Activated CD4-positive, alpha-beta T cell treated with anti-CD3 and anti-CD28 coated beads, Interleukin-2, amount 10 ng/mL, durations not matched to agents 7 days and 5 days (primary cell): Measurements from ENCODE around the gene PTPRD. TPM values are rescaled to one million over a fixed set of nuclear protein-coding genes. Genes with fewer than 3 reads are reported as not detected.
A peak's percentile ranks its signal among the peaks of the same experiment; 100 is the strongest.

ENCODE experiments used
- CTCF ChIA-PET: fragments of 350-600 bp; sonication (Branson Sonifier 250); formaldehyde crosslinking; loops from one replicate; lab custom pipeline; 2021; ENCODE audit warnings: antibody characterized with exemption; lab: Charles Lee
- POLR2A ChIA-PET: fragments of 350-600 bp; sonication (Branson Sonifier 250); formaldehyde crosslinking; loops from one replicate; lab custom pipeline; 2021; ENCODE audit warnings: antibody characterized with exemption; lab: Charles Lee
- DNase-seq: peaks from one replicate; pipeline ENCODE4 v3.0.0-alpha.2; 2020
- H3K27ac Mint-ChIP-seq: one replicate; pipeline ENCODE4 v1.8.0; 2021; ENCODE audit warnings: mild to moderate bottlenecking, moderate library complexity, mixed read lengths
- H3K27me3 Mint-ChIP-seq: one replicate; pipeline ENCODE4 v1.8.0; 2021; ENCODE audit warnings: mixed read lengths
- H3K36me3 Mint-ChIP-seq: one replicate; pipeline ENCODE4 v1.8.0; 2021; ENCODE audit warnings: low read depth, mixed read lengths
- H3K4me1 Mint-ChIP-seq: one replicate; pipeline ENCODE4 v1.8.0; 2021; ENCODE audit warnings: mixed read lengths
- H3K4me3 Mint-ChIP-seq: one replicate; pipeline ENCODE4 v1.8.0; 2021; ENCODE audit warnings: mild to moderate bottlenecking, moderate library complexity, mixed read lengths
- H3K9me3 Mint-ChIP-seq: one replicate; pipeline ENCODE4 v1.8.0; 2021; ENCODE audit warnings: mixed read lengths
- total RNA-seq, 2 experiments: library from RNA; stranded (reverse); gene quantifications; one replicate each; pipeline ENCODE4 v1.2.3, GENCODE V29; 2021

PTPRD gene
- total RNA-seq, 2 experiments from 2014 or later: not detected

DNA sequence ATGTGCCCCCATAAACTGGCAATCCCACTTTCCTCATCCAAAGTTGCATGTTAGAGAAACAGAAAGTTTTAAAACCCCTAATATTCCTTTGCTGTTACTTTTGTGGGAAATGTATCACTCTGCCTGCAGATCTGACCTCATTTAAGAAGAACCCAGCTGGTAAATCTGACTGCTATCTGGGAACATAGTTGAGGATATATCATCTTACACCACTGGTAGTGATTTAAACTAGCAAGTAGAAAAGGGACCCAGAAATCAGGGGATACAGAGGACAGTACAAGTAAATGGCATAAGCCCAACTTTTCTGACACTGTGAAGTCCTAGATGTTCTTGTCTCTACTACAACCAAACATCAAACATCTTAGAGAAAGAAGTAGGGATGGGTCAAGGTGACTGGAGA is 1752.7 kb downstream of the PTPRD start:
- Mint-ChIP-seq H3K27me3 (peaks cover 46% of the 10 kb centered on the region), H3K36me3 (no peaks in the 10 kb centered on the region), H3K27ac (no peak overlapping the region), H3K9me3 (no peaks in the 10 kb centered on the region), H3K4me1 (no peaks in the 10 kb centered on the region), H3K4me3 (no peak overlapping the region)
- POLR2A ChIA-PET: no interaction called here
- DNase-seq: no peak
- CTCF ChIA-PET: no interaction called here

GRCh38 chr9:8859416-8859815 is 1753.4 kb downstream of the PTPRD start:
- H3K27ac Mint-ChIP-seq: no peak overlapping the region
- peaks cover 51% of the 10 kb centered on the region for H3K27me3 Mint-ChIP-seq
- CTCF ChIA-PET: no interaction called here
- no peaks in the 10 kb centered on the region for H3K4me1 Mint-ChIP-seq
- no peak for DNase-seq
- H3K4me3 Mint-ChIP-seq: no peak overlapping the region
- no peaks in the 10 kb centered on the region for H3K36me3 Mint-ChIP-seq
- POLR2A ChIA-PET: no interaction called here
- no peaks in the 10 kb centered on the region for H3K9me3 Mint-ChIP-seq

GRCh38 chr9:8858596-8859161 is 1754.1 kb downstream of the PTPRD start:
- no peaks in the 10 kb centered on the region for H3K4me1 Mint-ChIP-seq
- ChIA-PET CTCF (no interaction called here), POLR2A (no interaction called here)
- peaks cover 51% of the 10 kb centered on the region for H3K27me3 Mint-ChIP-seq
- no peak for DNase-seq
- H3K9me3 Mint-ChIP-seq: no peaks in the 10 kb centered on the region
- no peaks in the 10 kb centered on the region for H3K36me3 Mint-ChIP-seq
- no peak overlapping the region for H3K4me3 Mint-ChIP-seq
- no peak overlapping the region for H3K27ac Mint-ChIP-seq

- H3K4me1 Mint-ChIP-seq: no peaks in the 10 kb centered on the region
- DNase-seq: peak; percentile 19
- peak overlapping the region; percentile 49 for H3K4me3 Mint-ChIP-seq
- H3K9me3 Mint-ChIP-seq: no peaks in the 10 kb centered on the region
- H3K36me3 Mint-ChIP-seq: no peaks in the 10 kb centered on the region
- peaks cover 53% of the 10 kb centered on the region for H3K27me3 Mint-ChIP-seq
- ChIA-PET POLR2A (no interaction called here), CTCF (no interaction called here)
- no peak overlapping the region for H3K27ac Mint-ChIP-seq
Observed at GRCh38 chr9:8857926-8858595, 1754.7 kb downstream of the PTPRD start.

DNA sequence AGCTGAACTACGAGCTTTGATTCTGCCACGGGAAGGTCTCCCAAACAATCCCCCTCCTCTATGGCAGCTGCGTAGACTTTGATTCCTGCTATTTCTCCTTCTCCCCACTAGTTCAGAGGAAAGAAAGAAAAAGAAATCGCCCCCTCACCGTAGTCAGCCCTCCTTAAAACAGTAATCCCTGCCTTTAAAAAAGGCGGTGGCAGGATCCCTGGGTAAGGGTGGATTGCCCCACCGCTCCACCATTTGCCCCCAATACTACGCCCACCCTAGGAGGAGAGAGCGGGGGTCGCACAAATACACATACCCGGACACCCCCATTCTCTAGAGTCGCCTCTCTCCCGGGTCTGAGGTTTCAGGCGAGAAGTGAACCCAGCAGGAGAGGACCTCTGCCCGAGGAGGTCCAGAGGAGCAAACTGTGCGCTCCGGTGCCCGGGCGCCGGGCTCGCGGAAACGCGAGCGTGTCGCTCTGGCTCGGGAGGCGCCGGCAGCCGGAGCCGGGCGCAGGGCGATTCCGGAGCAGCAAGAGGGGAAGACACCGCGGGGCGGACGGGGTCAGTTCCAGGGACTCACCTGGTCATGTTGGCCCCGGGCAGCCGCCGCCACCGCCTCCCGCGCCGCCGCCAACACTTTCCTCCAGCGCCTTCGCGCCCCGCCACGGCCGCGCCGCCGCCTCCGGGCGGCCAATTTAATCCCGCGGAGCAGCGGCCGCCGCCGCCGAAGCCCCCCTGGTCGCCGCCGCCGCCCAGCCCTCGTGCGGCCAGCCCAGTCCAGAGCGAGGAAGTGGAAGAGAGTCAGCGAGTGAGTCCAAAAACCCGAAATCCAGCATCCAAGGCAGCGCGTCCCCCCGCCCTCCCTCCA is 1755.5 kb downstream of the PTPRD start:
- Mint-ChIP-seq H3K4me3 (peak overlapping the region; percentile 43), H3K9me3 (no peaks in the 10 kb centered on the region), H3K4me1 (no peaks in the 10 kb centered on the region), H3K36me3 (no peaks in the 10 kb centered on the region), H3K27ac (no peak overlapping the region), H3K27me3 (peaks cover 53% of the 10 kb centered on the region)
- DNase-seq: no peak
- POLR2A ChIA-PET: no interaction called here
- CTCF ChIA-PET: no interaction called here

DNA sequence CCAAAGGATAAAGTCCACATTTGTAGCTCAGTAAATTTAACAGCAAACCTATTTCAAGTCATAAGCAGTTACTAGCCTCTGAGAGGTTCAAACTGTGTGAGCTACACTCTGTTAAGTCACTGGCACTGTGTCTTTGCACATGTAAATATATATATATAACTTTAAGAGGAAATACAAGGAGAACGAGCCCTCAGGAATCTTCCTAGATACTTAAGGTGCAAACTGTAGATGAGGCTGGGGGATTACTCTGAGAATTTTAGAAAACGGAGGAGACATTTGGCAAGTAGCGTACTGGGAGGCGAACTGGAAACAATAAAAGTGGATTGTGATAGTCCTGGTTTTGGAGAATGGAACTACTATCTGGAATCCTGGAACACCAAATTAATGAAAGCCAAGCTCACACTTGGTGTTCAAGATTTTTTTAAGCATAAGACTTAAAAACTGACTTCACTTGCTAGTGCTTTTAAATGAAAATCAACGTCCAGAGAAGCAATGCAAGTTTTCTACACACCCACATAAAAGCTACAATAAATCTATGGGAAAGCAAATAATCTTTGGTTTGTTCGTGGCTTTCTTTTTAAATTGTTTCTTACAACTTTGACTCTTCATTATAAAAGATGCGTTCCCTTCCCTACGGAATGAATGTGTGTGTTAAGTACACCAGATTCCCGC is 1756.3 kb downstream of the PTPRD start:
- DNase-seq: no peak
- POLR2A ChIA-PET: no interaction called here
- H3K36me3 Mint-ChIP-seq: no peaks in the 10 kb centered on the region
- H3K4me3 Mint-ChIP-seq: peak overlapping the region; percentile 43
- H3K27me3 Mint-ChIP-seq: peaks cover 56% of the 10 kb centered on the region
- no peaks in the 10 kb centered on the region for H3K9me3 Mint-ChIP-seq
- CTCF ChIA-PET: no interaction called here
- no peaks in the 10 kb centered on the region for H3K4me1 Mint-ChIP-seq
- H3K27ac Mint-ChIP-seq: no peak overlapping the region

- no peaks in the 10 kb centered on the region for H3K36me3 Mint-ChIP-seq
- POLR2A ChIA-PET: no interaction called here
Observed at GRCh38 chr9:8855046-8855445, 1757.8 kb downstream of the PTPRD start.

DNA sequence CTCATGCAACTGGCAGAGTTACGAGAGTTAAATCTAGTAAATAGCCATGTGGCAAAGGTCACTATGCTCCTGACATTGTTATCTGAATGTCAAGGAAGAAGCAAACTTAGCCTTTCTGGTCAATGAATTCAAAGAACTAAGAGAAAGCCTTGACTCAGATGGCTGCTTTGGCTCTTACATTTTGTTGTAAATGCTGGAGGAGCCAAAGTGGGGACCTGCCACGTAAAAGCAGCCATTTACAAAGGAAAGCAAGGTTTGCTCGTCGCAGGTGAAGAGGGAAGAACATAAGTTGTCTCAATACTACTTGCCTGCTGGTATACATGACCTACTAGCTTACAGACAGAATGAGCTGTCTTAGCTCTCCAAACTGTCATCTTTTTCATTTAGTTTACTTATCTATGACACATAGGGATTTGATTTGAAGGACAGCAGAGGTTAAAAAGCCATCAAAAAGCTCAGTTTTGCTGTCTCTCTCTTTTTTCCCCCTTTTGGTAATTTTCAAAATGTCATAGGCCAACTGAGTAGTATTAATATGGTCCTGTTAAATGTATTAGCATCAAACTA is 1760.4 kb downstream of the PTPRD start:
- H3K4me1 Mint-ChIP-seq: no peaks in the 10 kb centered on the region
- H3K27ac Mint-ChIP-seq: no peak overlapping the region
- peaks cover 28% of the 10 kb centered on the region for H3K27me3 Mint-ChIP-seq
- H3K4me3 Mint-ChIP-seq: no peak overlapping the region
- H3K9me3 Mint-ChIP-seq: no peaks in the 10 kb centered on the region
- no peak for DNase-seq
- CTCF ChIA-PET: no interaction called here
- H3K36me3 Mint-ChIP-seq: no peaks in the 10 kb centered on the region
- POLR2A ChIA-PET: no interaction called here

More at GRCh38 chr9:8855046-8855445, 1757.8 kb downstream of the PTPRD start:
- Mint-ChIP-seq H3K27me3 (peaks cover 51% of the 10 kb centered on the region), H3K9me3 (no peaks in the 10 kb centered on the region), H3K4me1 (no peaks in the 10 kb centered on the region), H3K4me3 (no peak overlapping the region), H3K27ac (no peak overlapping the region)
- CTCF ChIA-PET: no interaction called here
- DNase-seq: no peak

DNA sequence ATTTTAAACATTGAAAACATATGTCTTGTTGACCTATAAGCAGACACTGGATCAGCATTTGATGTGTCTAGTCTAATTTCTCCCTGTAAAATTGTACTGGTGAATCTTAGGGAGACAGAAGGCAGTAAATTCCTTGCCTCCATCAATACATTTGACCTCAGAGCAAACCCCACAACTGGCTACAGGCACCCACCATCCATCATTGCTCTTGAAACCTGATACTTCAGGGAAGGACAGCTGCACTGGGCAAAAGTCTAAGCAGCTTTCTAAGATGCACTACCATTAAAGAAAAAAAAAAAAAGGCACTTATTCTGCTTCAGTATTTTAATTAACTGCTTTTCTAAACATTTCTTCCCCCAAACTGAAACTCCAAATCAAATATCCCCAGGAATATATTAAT is 1761.9 kb downstream of the PTPRD start:
- Mint-ChIP-seq H3K4me1 (no peaks in the 10 kb centered on the region), H3K27me3 (peaks cover 16% of the 10 kb centered on the region), H3K9me3 (no peaks in the 10 kb centered on the region), H3K4me3 (no peak overlapping the region), H3K36me3 (no peaks in the 10 kb centered on the region), H3K27ac (no peak overlapping the region)
- CTCF ChIA-PET: interaction anchor here (0.7 kb wide), 1 partner anchor 1946 kb away, joined by 3 read pairs; no protein-coding TSS in a partner anchor
- POLR2A ChIA-PET: no interaction called here
- DNase-seq: no peak

GRCh38 chr9:8845808-8846207 is 1767.0 kb downstream of the PTPRD start:
- no peak overlapping the region for H3K27ac Mint-ChIP-seq
- no peaks in the 10 kb centered on the region for H3K36me3 Mint-ChIP-seq
- ChIA-PET POLR2A (no interaction called here), CTCF (no interaction called here)
- no peak overlapping the region for H3K4me3 Mint-ChIP-seq
- H3K9me3 Mint-ChIP-seq: no peaks in the 10 kb centered on the region
- no peaks in the 10 kb centered on the region for H3K27me3 Mint-ChIP-seq
- H3K4me1 Mint-ChIP-seq: no peaks in the 10 kb centered on the region
- no peak for DNase-seq

DNA sequence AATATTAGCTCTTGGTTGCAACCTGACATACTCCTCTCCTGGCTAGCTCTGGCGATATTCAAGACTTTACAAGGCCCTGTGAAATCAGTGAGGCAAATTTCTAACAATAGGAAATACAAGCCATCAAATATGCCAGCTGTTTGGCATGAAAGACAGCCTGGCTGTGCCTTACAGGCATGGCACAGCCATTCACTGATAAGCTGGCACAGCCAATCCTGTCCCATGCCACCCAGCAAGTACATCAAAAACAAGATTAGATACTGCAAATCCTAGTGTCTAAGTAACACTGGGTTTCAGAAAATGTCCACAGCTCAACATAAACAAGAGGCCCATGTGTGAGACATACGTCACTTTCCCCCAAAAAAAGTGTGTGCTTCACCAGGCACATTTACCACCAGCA is 1767.4 kb downstream of the PTPRD start:
- POLR2A ChIA-PET: no interaction called here
- DNase-seq: no peak

GRCh38 chr9:8844549-8844948 is 1768.3 kb downstream of the PTPRD start:
- Mint-ChIP-seq H3K27ac (no peak overlapping the region), H3K4me3 (no peak overlapping the region), H3K36me3 (no peaks in the 10 kb centered on the region), H3K4me1 (no peaks in the 10 kb centered on the region), H3K27me3 (no peaks in the 10 kb centered on the region), H3K9me3 (no peaks in the 10 kb centered on the region)
- ChIA-PET POLR2A (no interaction called here), CTCF (no interaction called here)
- DNase-seq: no peak

More for the DNA sequence above, 1767.4 kb downstream of the PTPRD start:
- Mint-ChIP-seq H3K9me3 (no peaks in the 10 kb centered on the region), H3K27ac (no peak overlapping the region), H3K4me3 (no peak overlapping the region), H3K27me3 (no peaks in the 10 kb centered on the region), H3K36me3 (no peaks in the 10 kb centered on the region), H3K4me1 (no peaks in the 10 kb centered on the region)
- CTCF ChIA-PET: no interaction called here
